Activated CD8-positive, alpha-beta memory T cell treated with anti-CD3 and anti-CD28 coated beads for 4 hours (primary cell): ENCODE measurements around the gene PIK3R1.
"Not testable (repeated sequence)": the region's sequence is repeated elsewhere in the genome, so short reads cannot be mapped to it uniquely, and the experiment has no call there.

Experiments used
- DNase-seq, 2 donors: peaks; one replicate each; pipeline ENCODE4 v3.0.0-alpha.2; 2020; ENCODE audit warnings: low read depth in 2 of 2

The PIK3R1 gene

DNA sequence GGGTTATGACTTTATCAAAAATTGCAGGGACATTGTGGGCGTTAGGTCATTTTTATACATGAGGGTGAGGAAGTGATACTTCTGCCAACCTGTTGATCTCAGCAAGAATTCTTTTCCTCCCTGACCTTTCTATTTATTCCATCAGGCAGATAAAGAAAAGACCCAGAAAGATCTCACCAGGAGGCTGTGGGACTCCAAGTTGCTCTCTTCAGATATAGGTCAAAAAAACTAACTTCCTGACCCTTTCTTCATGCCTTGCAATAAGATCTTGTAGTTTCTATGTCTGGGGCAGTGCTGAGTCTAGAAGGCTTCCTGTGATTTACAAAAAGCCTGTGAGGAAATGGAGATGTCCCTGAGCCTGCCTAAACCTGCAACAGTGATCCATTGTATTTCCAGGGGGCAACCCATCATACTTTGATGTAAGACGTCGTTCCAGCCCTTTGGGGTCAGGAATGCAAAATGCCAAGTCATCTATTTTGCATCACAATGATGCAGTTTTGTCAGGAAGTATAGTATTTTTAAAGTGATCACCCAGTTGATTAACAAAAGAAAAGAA lies 22.0 kb upstream of the PIK3R1 start:
- no peak for DNase-seq

GRCh38 chr5:68194386-68194785 lies 21.2 kb upstream of the PIK3R1 start:
- no peak for DNase-seq

DNA sequence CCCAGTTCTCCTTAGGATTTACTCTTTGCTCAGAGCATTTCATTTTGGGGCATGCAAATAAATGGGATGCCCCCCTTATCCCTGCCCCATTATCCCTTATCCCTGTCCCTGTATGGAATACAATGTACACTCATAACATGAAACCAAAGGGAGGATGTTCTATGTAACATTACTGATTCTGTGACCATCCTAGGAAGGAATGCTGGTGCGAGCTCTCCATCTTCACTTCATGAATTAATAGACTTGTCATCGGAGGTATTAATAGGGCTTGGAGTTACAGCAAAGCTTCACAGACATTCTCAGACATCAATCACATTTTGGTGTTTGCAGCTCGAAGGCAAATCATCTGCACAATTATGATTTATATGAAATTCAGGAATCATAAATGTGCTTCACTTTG lies 20.4 kb upstream of the PIK3R1 start:
- no peak for DNase-seq

GRCh38 chr5:68196876-68197275 lies 18.7 kb upstream of the PIK3R1 start:
- no peak for DNase-seq

DNA sequence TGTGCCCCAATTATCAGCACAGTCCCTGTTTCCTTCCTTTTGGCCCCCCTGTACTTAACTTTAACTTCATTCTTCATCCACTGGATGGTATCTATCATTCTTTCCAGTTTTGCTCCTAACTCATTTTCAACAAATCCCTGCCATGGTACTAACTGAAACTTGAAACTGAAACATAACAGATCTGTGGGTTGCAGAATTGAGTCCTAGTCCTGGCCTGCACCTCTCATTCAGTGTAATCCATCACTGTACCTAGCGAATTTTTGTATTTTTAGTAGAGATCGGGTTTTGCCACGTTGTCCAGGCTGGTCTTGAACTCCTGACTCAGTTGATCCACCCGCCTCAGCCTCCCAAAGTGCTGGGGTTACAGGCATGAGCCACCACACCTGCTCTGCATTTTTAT lies 15.3 kb upstream of the PIK3R1 start:
- no peak for DNase-seq

GRCh38 chr5:68210654-68211053 lies 4.9 kb upstream of the PIK3R1 start:
- not testable (repeated sequence) for DNase-seq

DNA sequence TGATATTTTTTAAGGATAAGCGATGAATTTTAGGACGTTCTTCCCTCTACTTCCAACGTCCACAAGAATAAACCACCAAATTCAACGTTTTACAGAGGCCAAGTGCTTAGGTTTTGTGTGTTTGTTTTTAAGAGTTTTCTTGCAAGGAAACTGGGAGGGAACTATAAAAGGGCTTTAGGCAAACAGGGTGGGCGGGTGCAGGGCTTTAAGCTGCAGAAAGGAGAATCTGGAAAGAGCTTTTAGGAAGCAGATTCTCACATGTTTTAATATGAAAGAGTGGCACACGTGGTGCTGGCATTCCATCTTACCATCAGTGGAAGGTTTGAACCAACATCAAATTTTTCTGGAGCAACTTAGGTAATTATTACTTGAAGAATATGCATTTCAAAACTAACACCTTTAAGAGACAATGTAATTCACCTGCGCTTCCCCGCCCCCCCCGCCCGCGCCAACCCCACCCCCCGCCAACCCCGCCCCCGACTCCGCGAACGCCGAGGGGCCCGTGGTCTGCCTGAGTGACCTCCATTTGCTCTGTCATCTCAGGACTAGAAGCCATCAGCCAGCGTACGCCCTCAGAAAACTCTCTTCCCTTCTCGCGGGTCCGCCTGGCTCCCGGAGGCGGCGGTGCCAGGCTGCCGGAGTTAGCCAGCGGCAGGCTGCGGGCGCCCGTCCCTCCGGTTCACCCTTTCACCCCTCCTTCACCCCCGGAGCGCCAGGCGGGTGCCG lies 911 bp upstream of the PIK3R1 start:
- no peak for DNase-seq

DNA sequence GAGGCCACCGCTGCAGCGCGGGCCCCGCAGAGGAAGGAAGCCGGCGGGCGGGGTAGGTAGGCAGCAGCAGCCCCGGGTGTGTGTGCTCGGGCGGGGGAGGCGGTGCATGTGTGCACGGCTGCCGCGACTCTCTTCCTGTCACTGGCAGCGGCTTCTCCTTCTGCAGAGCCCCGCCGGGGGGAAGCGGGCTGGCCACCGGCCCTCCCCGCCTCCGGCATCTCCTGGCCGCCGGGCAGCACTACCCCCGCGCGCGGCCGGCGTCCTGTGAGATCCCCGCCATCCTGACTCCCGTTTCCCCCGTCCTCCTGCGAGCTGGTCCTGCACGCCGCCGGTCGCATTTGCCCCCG lies 315 bp downstream of the PIK3R1 start:
- peak; percentile 57 to 62 for DNase-seq

GRCh38 chr5:68216245-68217046 lies 890 bp downstream of the PIK3R1 start:
- DNase-seq, result peak; percentile 18 to 27

DNA sequence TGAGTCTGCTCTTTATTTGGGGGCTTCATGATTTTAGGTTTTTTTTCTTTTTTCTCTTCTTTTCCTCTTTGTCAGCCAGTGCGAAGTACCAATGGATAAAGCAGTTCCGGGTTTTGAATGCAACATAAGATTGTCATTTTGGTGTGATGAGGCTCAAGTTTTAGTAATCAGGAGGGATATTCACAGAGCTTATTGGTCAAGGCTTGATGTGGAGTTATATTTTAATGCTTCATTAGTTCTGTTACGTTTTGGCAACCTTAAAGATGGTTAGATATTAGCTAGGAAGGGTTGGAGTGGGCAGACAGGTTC lies 1.4 kb downstream of the PIK3R1 start:
- DNase-seq, result no peak

DNA sequence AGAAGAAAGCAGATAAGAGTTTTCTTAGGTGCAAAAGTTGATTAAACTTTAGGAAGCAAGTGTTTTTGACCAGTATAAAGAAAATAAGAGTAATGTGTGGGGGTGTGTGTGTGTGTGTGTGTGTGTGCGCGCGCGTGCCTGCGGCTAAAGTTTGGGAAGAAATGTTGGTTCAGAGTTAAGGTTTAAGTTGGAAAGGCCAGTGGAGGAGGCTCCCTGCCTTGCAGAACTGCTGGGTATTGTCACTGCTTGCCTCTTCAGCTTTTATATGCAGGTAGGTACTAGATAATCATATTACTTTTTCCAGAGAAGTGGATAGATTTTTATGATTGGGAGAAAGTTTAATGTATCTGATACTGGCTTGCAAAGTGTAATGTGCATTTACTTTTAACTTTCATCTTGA lies 2.0 kb downstream of the PIK3R1 start:
- no peak for DNase-seq

GRCh38 chr5:68219161-68219816 lies 3.7 kb downstream of the PIK3R1 start:
- DNase-seq, result no peak

GRCh38 chr5:68220260-68220659 lies 4.7 kb downstream of the PIK3R1 start:
- DNase-seq, result no peak

DNA sequence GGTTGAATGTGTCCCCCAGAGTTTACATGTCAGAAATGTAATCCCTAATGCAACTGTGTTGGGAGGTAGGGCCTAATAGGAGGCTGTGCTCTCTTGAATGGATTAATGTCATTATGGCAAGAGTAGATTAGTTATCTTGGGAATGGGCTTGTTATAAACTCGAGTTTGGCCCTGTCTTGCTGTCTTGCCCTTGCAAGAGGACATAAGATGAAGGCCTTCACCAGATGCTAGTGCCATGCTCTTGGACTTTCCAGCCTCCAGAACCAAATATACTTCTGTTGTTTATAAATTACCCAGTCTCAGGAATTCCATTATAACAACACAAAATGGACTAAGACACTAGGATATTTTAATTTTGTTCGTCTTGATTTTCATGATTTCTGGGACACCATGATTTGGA lies 5.4 kb downstream of the PIK3R1 start:
- no peak for DNase-seq

GRCh38 chr5:68221488-68221887 lies 5.9 kb downstream of the PIK3R1 start:
- no peak for DNase-seq

GRCh38 chr5:68222310-68222709 lies 6.8 kb downstream of the PIK3R1 start:
- DNase-seq, result no peak

DNA sequence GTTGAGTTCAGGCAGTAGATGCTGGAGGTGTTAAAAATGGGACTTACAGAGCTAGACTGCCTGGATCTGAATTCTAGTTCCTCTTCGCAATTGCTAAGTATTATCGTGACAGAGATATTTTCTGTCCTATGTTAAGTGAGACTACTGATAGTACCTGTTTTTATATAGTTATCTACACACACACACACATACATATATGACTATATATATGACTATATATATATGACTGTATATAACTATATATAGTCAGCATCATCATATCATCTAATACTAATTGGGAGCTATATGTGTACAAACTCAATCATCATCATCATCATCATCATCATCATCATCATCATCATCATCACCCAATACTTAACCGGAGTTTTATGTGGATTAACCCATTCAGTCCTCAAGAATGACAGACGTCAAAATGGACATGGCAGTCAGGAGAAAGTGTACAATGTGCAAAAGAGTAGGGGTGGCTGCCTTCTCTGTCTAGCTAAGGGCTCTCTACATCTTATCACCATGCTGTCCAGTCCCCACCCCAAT lies 7.3 kb downstream of the PIK3R1 start:
- no peak for DNase-seq

DNA sequence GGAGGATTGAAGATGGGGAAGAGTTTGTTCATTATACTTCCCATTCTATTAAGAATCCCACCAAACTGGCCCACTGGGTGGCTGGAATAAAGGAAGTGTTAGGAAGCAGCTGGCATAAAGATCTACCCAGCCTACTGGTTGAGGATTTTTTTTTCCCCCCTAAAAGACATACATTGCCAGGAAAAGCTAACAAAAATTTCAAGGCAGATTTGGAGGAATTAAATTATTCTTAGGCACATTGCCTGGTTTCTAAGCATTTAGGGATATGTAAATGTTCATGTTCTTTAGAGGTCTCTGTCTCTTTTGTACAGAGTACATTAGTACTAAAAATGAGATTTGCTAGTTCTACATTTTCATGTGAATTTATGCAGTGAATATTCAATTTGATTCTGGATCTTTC lies 8.3 kb downstream of the PIK3R1 start:
- no peak for DNase-seq

DNA sequence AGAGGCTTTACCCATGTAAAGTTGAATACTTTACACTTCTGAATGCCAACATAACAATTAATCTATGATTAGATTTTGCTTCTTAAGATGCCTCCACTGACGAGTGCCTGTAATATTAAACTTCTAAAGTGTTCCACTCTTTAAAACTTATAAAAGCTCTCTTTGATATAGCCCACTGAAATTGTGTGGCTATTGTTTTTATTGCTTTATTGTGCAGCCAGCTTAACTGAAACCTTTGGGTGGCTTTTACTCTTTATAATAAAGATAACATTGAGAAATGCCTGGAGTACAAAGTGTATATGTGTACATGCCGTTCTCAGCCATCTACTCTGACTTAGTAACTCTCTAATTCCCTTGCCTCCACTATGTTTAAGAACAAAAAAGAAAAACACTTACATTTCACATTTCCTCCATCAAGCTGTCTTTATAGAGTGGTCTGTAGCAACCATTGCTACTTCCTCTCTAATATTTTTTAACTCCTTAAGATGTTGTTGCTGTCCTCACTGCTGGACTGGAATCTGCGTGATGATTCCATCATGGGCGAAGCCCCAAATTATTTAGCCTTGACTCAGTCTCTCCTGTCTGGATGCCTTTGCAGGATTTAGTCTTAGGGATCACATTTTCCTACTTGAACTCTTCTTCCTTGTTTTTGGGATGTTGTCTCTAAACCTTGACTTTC lies 9.1 kb downstream of the PIK3R1 start:
- no peak for DNase-seq

DNA sequence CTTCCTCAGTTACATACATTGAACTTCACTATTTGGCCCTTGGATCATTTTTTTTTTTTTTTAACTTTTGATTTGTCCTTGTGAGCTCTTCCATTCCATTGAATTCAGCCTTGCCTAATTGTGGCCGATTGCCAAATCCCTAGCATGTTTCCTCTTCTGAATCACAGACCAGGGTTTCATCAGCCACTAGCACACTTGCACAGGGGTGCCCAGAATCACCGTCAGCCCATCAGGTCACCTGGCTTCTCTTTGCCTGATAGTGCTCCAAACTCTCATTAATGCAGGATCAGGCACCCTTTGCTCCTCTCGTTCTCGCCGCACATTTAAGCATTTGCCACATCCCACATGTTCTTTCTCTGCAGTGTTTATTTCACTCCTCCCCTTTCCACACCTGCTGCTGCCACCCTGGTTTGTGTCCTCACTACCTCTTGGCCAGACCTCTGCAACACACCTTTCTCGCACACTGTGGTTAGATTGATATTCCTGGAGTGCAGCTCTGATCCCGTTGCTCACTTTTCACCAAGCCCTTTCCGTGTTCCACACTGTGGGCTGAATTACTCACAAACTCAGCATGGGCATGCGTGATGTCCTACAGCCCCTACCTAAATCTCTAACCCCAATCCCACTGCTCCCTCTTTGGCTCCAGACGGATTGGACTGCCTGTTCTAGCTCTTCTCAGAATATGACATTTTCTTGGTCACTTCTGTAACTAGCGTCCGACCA lies 9.8 kb downstream of the PIK3R1 start:
- no peak for DNase-seq

DNA sequence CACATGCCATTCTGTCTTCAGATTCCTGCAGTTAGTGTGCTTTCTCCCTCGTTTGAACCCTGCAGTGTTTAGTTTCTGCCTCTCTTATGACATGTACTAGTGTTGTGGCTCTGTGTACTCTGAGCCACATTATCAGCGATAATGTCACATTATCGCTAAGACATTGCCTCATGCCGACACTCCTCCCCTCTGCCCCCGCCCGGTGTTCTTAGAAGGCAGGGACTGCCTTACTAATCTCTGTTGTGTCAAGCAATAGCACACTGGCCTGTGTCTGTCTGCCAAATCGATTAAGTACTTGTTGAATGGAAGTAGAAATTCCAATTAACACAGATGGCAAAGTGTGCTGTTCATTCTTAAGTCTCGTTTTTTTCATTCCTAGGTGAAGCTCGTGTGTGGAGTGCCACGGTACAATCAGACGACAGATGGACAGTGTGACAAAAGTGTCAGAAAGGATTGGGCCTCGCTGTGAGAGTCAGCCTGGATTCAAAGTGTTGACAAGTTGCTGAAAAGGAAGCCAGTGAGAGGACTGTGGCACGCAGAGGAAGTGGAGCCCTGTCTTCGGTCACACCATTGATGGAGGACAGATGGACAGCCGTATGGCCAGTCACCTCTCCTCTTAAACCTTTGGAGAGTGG lies 10.5 kb downstream of the PIK3R1 start:
- no peak for DNase-seq
